Transverse colon (tissue), 4 donors: ENCODE measurements around the gene ZMYND11.

Experiments used
- CTCF ChIP-seq, 5 experiments: fragments of 200-600 bp in 3 of 5; fragments of 450-650 bp in 2 of 5; sonication (generic) in 3 of 5; IDR thresholded peaks; 1 replicate in 2 of 5; 2 replicates in 3 of 5; pipeline ENCODE4 v1.5.1; 2016 to 2017; ENCODE audit warnings: antibody characterized with exemption in 5 of 5, inconsistent platforms in 3 of 5, mild to moderate bottlenecking in 2 of 5, moderate library complexity in 1 of 5
- EP300 ChIP-seq: sonication (generic); formaldehyde crosslinking; IDR thresholded peaks from one replicate; pipeline ENCODE4 v1.6.1; 2017; ENCODE audit warnings: antibody characterized with exemption, low read depth
- POLR2A ChIP-seq: fragments of 450-650 bp; IDR thresholded peaks from one replicate; pipeline ENCODE4 v1.6.1; 2016; ENCODE audit warnings: antibody characterized with exemption, mild to moderate bottlenecking, moderate library complexity
- POLR2AphosphoS5 ChIP-seq, 3 donors: sonication (generic); formaldehyde crosslinking; IDR thresholded peaks; one replicate each; pipeline ENCODE4 v1.6.1; 2016; ENCODE audit warnings: antibody characterized with exemption in 3 of 3

- no peak for TF ChIP-seq POLR2A
- no peak for TF ChIP-seq CTCF (IDR thresholded peaks at IDR 0.05)
- no peak for TF ChIP-seq POLR2AphosphoS5 (IDR thresholded peaks at IDR 0.05)
- TF ChIP-seq EP300 = no peak
Measured at GRCh38 chr10:251982-252582, 116.8 kb downstream of the ZMYND11 start.
